ENCODE measurements around the gene MAP4K2. TPM values are rescaled to one million over a fixed set of nuclear protein-coding genes. Genes with fewer than 3 reads are reported as not detected.

MAP4K2 gene
- total and polyA plus RNA-seq, 2 of the 8 experiments (the other 6 are each of a cell fraction or from before 2014, with no cell fraction given), result 20.1 to 20.7 TPM

- WGBS, 2 experiments (ENCODE audit: extremely low coverage in 1 of 2, insufficient coverage in 1 of 2, insufficient read length in 1 of 2, insufficient replicate concordance in 2 of 2, low coverage in 1 of 2, low lambda C conversion rate in 2 of 2, missing lambda C conversion rate in 1 of 2), result 1% methylated on average over 33 of the region's 80 CpGs; no CpG with 5 or more reads in 1 of the 2 experiments
- peak within 1 kb of the TSS; percentile 73 for H3K56ac ChIP-seq (replicated peaks; ENCODE audit: insufficient read length, low read depth, low read length)
- H4K91ac ChIP-seq (replicated peaks; ENCODE audit: insufficient read length, low read length), result no peak within 1 kb of the TSS
- peaks cover 21 to 27% of the 10 kb centered on the region in 2 experiments for H4K20me1 ChIP-seq (replicated peaks in 1 of 2; ENCODE audit: control insufficient read depth in 1 of 2, insufficient read depth in 2 of 2, low read length in 2 of 2)
- no peak within 1 kb of the TSS for H3K14ac ChIP-seq (ENCODE audit: insufficient read length)
- H3K4me1 ChIP-seq (replicated peaks in 1 of 4; ENCODE audit: control insufficient read depth in 3 of 4, insufficient read depth in 4 of 4, low read length in 3 of 4), result peaks cover 2 to 6% (median 5%) of the 10 kb centered on the region in 4 experiments; a peak in 5 of 7 replicates
- H2BK5ac ChIP-seq (ENCODE audit: low read depth, low read length), result peak within 1 kb of the TSS; percentile 64
- peaks cover 28 to 35% (median 32%) of the 10 kb centered on the region in 4 experiments for H3K36me3 ChIP-seq (ENCODE audit: control insufficient read depth in 2 of 4, insufficient read depth in 4 of 4, low read length in 3 of 4)
- DNase-seq (ENCODE audit: low read depth in 1 of 2, low spot score in 2 of 2), result peak; percentile 97 to 99
- H4K8ac ChIP-seq (ENCODE audit: extremely low read depth, insufficient read depth, low read length), result peak within 1 kb of the TSS; percentile 96
- H3K79me2 ChIP-seq (ENCODE audit: control insufficient read depth in 1 of 2, insufficient read depth in 2 of 2, low read length in 2 of 2), result peaks cover 23 to 39% of the 10 kb centered on the region in 2 experiments
- CTCF ChIA-PET (ENCODE audit: partially characterized antibody), result interaction anchor here (0.9 to 1.6 kb wide), 10 partner anchors 9 to 110 kb away, joined by 3 to 7 read pairs (median 4); partner anchors contain the start of gene RASGRP2
- H2BK15ac ChIP-seq (ENCODE audit: low read length), result no peak within 1 kb of the TSS
- no peak within 1 kb of the TSS for H3K23ac ChIP-seq (ENCODE audit: insufficient read length)
- H3K79me1 ChIP-seq (ENCODE audit: low read depth, low read length), result peaks cover 5% of the 10 kb centered on the region; the same call in 1 of the 2 replicates
- no peaks in the 10 kb centered on the region for H3K27me3 ChIP-seq (replicated peaks in 1 of 4; ENCODE audit: control insufficient read depth in 3 of 4, extremely low read depth in 1 of 4, insufficient read depth in 3 of 4, low read length in 3 of 4)
- H3K9me3 ChIP-seq (ENCODE audit: insufficient read depth in 2 of 2, low read depth in 1 of 2, low read length in 1 of 2), result no peaks in the 10 kb centered on the region
- no peak within 1 kb of the TSS for H2BK120ac ChIP-seq (replicated peaks; ENCODE audit: low read depth, low read length)
- 0 out of 2 replicates have a peak within 1 kb of the TSS, but pooled peaks have one; percentile 38 for H3K18ac ChIP-seq (ENCODE audit: extremely low read depth, low read length)
- H2AFZ ChIP-seq (ENCODE audit: low read length), result no peak within 1 kb of the TSS
- H2BK12ac ChIP-seq (ENCODE audit: low read depth, low read length), result no peak within 1 kb of the TSS
- H3K9ac ChIP-seq (replicated peaks in 1 of 4; ENCODE audit: extremely low read depth in 1 of 4, low read depth in 3 of 4, low read length in 3 of 4), result peak within 1 kb of the TSS; percentile 89 to 99 (median 93)
- no peak within 1 kb of the TSS for H2BK20ac ChIP-seq (ENCODE audit: low read length)
- peak within 1 kb of the TSS; percentile 93 for H3K27ac ChIP-seq (ENCODE audit: low read depth, low read length)
- POLR2A ChIA-PET (ENCODE audit: partially characterized antibody), result interaction anchor here (0.5 to 29.2 kb wide), 20 partner anchors 9 to 468 kb away, joined by 3 to 1087 read pairs (median 4); partner anchors contain the start of genes ARL2, MEN1, PPP2R5B and PYGM
- H3K23me2 ChIP-seq (ENCODE audit: low read depth, low read length), result peaks cover 9% of the 10 kb centered on the region
- peak within 1 kb of the TSS; percentile 34 for H4K5ac ChIP-seq (ENCODE audit: insufficient read length, low read depth, low read length)
- H3K4me3 ChIP-seq (ENCODE audit: extremely low read depth in 1 of 4, insufficient read depth in 2 of 4, low read depth in 3 of 4, low read length in 4 of 4), result peak within 1 kb of the TSS; percentile 69 to 99 (median 95)
- no peak within 1 kb of the TSS for H2AK5ac ChIP-seq (ENCODE audit: low read depth, low read length)
- H3K4me2 ChIP-seq (ENCODE audit: insufficient read depth in 1 of 2, low read depth in 2 of 2, low read length in 2 of 2), result peak within 1 kb of the TSS; percentile 84 to 92
- FAIRE-seq, result peak; percentile 95
- peak within 1 kb of the TSS; percentile 45 for H3K4ac ChIP-seq (replicated peaks; ENCODE audit: insufficient read length, low read depth, low read length)
- TF ChIP-seq CTCF (IDR thresholded peaks at IDR 0.05; ENCODE audit: control extremely low read depth in 1 of 3, insufficient read depth in 1 of 3, low read depth in 1 of 3, low read length in 3 of 3) (peak in 1 of 3 experiments; percentile 24; a peak in 1 of 4 replicates), ATF2 (IDR thresholded peaks at IDR 0.05; ENCODE audit: low read length) (peak; percentile 67; the same call in 1 of the 2 replicates), CBX8 (IDR thresholded peaks at IDR 0.05; ENCODE audit: borderline replicate concordance, low read depth, low read length) (no peak), RXRA (IDR thresholded peaks at IDR 0.05; ENCODE audit: insufficient read depth, low read depth, low read length) (no peak), FOSL1 (IDR thresholded peaks at IDR 0.05; ENCODE audit: insufficient read depth, low read depth, low read length) (no peak), SP1 (IDR thresholded peaks at IDR 0.05; ENCODE audit: low read depth, low read length) (peak; percentile 75)
These were observed 24.3 kb downstream of the MAP4K2 start, which contains the start of gene SF1 for GRCh38 chr11:64778473-64779298. SF1 (minus strand) TSS chr11:64778542; CDS start chr11:64778392, 150 bp downstream.

All from H1 (cell line).